Eye (tissue), 1 donor: ENCODE results near the gene LAMP1.
A peak's percentile ranks its signal among the peaks of the same experiment; 100 is the strongest.
"Not testable (repeated sequence)": the region's sequence is repeated elsewhere in the genome, so short reads cannot be mapped to it uniquely, and the experiment has no call there.

Source experiments
- DNase-seq: peaks from one replicate; pipeline ENCODE4 v3.0.0-alpha.2; 2015

Gene LAMP1

DNA sequence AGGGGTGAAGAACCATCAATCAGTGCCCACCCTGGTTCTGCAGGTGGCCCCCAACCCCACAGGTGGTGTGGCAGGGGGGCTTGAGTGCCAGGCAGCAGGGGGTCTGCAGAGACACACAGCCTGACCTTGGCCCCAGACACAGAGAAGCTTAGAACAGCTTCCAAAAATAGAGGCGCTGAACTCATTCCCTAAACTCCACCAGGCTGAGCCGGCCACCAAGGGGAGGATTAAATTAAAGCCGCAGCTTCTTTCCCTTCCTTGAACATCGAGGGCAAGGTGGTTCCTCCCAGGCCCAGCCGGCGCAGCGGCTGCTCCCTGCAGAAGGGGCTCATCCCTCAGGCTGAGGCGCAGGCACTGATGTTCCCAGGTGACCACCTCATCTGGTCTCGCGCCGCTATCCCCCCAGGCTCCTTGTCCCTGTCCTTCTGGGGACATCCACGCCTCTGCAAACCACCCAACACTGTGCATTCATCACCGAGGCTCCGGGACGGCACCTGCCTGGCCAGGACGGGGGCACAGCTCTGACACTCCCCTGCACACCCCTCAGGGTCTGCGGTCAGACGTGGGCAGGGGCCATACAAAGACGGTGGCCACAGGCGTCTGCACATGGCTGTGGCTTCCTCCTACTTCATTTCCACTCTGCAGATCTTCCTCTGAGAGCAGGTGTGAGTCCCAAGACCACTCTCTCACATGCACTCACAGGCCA lies 30.9 kb downstream of the LAMP1 start:
- DNase-seq: peak; percentile 10

DNA sequence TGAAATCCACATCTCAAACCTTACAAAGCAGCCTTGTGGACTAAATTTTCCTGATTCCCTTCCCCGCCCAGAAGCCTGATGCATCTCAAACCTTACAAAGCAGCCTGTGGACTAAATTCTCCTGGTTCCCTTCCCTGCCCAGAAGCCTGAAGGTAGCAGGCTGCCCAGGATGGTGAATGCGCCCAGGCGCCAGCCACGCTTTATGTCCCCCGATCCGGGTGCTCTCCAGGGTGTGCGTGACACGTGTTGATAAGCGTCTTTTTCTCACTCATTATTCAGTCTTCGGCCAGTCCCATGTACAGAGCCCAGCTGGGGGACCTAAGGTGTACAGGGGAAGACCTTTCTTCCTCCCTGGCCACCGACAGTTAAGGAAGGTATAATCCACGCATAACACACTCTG lies 31.8 kb downstream of the LAMP1 start:
- no peak for DNase-seq

DNA sequence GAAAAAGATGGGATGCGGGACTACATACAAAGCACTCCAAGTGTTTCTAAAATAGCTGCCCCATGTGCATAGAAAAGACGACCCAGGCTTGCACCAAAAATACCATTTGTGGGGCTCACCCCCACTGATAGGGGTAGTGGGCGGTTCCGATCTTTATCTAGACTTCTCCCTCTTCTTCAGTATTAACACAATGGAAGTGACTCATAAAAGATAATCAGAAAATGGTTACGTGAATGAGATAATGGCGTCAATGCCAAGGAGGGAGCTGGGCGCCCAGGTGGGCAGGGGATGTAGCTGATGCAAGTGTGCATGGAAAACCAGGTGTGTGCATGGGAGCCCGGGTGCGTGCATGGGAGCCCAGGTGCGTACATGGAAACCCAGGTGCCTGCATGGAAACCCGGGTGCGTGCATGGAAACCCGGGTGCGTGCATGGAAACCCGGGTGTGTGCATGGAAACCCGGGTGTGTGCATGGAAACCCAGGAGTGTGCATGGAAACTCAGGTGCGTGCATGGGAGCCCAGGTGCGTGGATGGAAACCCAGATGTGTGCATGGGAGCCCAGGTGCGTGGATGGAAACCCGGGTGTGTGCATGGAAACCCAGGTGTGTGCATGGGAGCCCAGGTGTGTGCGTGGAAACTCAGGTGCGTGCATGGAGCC lies 32.7 kb downstream of the LAMP1 start:
- DNase-seq: no peak

DNA sequence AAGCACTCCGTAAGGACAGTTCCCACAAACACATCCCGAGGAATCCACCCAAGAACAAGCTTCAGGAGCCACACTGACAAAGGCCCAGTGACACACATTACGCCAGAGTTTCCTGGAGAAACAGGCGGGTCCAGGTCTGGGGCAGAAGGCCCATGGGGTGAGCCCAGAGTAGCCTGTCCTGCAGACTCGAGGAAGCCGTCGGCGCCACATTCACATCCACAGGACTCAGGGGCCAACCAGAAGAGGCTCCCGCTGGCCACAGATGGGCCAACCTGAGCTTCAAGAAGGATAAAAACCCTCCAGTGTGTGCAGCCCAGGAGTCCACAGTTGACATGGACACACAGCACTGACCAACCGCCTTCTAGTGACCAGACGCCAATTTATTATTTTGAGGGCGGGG lies 35.6 kb downstream of the LAMP1 start:
- no peak for DNase-seq

GRCh38 chr13:113333076-113333475 lies 36.0 kb downstream of the LAMP1 start:
- no peak for DNase-seq

DNA sequence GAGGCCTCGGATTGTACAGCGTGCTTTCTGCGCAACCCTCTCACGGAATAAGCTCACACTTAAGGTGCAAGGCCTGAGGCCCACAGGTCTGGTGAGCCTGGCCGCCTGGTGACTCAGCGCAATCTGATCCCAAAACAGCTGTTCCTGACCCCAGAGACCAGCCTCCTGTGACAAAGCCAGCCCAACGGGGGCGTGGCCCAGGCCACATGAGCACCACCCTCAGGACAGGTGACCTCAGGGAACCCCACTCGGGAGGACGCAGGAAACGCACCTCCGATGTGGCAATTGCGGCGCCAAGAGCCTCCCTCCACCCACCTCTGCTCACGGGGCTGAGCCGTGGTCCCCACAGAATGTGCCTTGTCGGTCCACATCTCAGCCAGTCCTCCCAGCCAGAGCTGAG lies 40.5 kb downstream of the LAMP1 start:
- DNase-seq: no peak

DNA sequence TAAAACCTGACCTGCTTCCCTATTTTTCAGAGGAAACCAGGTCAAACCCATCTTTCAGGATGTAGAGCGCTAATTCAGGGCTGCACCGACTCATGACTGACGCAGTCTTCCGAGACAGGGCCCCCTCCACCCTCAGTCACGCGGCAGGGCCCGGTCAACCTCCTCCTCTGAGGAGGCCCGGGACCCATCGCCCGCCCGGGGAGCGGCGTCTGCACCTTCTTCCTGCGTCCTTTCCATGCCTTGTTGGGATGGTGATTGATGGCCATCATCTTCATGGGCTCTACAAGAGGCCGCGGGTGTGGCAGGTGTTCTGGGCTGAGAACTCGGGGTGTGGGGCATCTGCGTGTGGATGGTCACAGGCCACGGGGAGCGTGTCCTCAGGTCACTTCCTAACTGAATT lies 40.9 kb downstream of the LAMP1 start:
- no peak for DNase-seq

DNA sequence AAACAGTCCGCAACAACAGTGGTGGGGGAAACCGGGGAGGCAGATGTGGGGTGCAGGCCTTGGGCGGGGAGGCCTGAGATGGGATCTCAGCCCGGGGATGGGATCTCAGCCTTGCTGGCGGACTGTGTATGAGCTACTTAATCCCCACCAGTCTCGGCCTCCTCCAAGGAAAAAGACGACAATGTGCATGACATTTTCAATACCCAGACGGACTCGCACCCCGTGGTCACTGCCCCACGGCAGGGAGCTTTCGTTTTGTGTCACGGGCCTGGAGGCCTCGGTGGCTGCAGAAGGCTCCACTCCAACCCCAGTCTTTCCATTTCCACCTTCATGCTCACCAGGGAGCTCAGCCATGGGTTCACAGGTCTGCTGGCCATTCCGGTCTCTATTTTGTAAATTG lies 41.4 kb downstream of the LAMP1 start:
- no peak for DNase-seq

GRCh38 chr13:113342820-113343691 lies 46.0 kb downstream of the LAMP1 start:
- no peak for DNase-seq

- no peak for DNase-seq
Measured at GRCh38 chr13:113343692-113343968, 46.6 kb downstream of the LAMP1 start.

DNA sequence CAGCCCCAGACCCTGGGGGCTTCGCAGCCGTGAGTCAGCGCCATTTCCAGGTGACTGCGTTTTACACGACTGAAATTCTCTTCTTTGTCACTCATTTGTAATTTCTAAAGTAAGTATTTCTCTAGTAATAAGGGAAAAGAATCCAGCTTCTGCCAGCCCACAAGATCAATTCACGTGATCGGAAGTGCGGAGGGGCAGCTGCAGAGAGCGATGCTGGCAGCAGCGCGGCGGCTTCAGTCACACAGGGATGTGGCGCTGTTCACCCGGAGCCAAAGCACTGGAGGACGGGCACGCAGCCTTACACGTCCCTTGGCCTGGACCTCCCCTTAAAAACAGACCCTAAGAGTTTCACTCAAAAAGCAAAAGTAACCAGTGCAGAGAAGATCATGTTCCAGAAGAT lies 48.4 kb downstream of the LAMP1 start:
- no peak for DNase-seq

DNA sequence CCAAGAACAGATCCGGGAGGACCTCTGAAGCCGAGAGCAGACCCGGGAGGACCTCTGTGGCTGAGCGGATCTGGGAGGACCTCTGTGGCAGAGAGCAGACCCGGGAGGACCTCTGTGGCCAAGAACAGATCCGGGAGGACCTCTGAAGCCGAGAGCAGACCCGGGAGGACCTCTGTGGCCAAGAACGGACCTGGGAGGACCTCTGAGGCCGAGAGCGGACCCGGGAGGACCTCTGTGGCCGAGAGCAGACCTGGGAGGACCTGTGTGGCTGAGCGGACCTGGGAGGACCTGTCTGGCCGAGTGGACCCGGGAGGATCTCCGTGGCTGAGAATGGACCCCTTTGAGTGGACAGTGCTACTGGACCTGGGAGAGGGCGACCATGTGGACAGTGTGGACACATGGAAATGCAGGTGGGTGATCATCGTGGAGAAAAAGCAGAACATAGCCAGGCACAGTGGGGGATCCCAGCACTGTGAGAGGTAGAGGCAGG lies 50.7 kb downstream of the LAMP1 start:
- not testable (repeated sequence) for DNase-seq

DNA sequence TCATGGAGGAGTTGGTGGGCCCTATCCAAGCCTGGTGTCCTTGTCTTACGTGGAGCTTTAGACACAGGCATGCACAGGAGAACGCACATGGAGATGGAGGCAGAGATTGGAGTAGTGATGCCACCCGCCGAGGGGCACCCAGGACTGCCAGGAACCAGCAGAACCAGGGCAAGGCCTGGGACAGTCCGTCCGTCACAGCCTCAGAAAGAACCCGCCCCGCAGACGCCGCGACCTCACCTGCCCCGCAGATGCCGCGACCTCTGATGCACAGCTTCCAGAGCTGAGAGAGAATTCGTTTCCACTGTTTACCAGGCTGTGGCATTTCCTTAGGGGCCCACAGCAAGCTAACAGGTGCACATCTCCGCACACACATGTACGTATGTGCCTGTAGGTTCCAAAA lies 51.6 kb downstream of the LAMP1 start:
- DNase-seq: no peak

DNA sequence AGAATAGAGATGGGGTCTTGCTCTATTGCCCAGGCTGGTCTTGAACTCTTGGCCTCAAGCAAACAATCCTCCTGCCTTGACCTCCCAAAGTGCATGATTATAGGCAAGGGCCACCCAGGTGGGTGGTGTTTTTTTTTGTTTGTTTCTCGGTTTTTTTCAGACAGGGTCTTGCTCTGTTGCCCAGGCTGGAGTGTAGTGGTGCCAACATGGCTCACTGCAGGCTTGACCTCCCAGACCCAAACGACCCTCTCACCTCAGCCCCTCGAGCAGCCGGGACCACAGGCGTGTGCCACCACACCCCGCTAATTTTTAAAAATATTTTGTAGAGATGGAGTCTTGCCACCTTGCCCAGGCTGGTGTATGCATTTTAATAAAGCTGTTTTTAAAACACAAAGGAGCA lies 52.0 kb downstream of the LAMP1 start:
- DNase-seq: no peak

- no peak for DNase-seq
Measured at GRCh38 chr13:113349491-113349890, 52.5 kb downstream of the LAMP1 start.

GRCh38 chr13:113350065-113350937 lies 53.3 kb downstream of the LAMP1 start:
- DNase-seq: no peak

DNA sequence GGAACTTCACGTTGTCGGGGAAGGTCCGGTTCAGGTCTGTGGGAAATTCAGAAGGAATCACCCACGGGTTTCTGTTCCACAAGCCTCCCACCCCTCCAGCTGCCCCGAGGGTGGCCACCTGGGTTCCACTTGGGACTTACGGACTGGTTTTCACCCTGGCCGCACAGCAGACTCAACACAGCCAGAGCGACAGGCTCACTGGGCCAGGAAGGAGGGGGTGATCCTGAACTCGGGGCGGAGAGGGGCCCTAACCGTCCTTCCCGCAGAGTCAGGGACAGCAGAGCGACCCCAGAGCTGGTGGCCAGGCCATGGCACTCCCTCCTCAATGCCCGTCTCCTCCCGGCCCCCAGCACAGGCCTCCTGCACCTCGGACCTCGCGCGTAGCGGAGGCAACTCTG lies 53.9 kb downstream of the LAMP1 start:
- DNase-seq: no peak

- no peak for DNase-seq
Measured at GRCh38 chr13:113351514-113352026, 54.5 kb downstream of the LAMP1 start.

DNA sequence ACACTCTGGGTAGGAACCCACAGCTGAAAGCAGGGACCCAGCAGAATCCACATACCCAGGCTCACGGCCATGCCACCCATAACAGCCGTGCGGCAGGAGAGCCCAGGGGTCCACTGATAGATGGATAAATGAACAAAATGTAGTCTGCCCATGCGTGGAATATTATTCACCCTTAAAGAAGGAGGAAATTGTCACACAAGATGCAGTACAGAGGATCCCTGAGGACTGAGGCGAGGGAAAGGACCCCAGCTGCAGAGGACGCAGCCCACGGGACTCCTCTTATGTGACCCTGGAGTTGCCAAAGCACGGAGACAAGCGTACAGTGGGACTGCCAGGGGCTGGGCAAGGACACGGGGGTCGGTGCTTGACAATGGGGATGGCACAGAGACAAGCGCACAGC lies 56.2 kb downstream of the LAMP1 start:
- DNase-seq: no peak

- DNase-seq: no peak
Measured at GRCh38 chr13:113354831-113355610, 58.0 kb downstream of the LAMP1 start.

GRCh38 chr13:113355621-113356020 lies 58.6 kb downstream of the LAMP1 start:
- DNase-seq: no peak

- no peak for DNase-seq
Measured at GRCh38 chr13:113356596-113356995, 59.6 kb downstream of the LAMP1 start.
